Caco-2 (cell line): ENCODE results near the gene LRRC36. TPM values are rescaled to one million over a fixed set of nuclear protein-coding genes. Genes with fewer than 3 reads are reported as not detected.
A peak's percentile ranks its signal among the peaks of the same experiment; 100 is the strongest.

Experiments used
- BruUV-seq: library from RNA; stranded (reverse); fragments of 400-500 nt; replicated peaks from 2 replicates; lab custom pipeline; 2021; lab: Mats Ljungman, UMichigan
- CTCF ChIA-PET: fragments of 300-600 bp; sonication (Branson Sonifier 250); formaldehyde crosslinking; loops from one replicate; lab custom pipeline; 2022; ENCODE audit warnings: antibody characterized with exemption; lab: Charles Lee
- POLR2A ChIA-PET: fragments of 300-600 bp; sonication (Branson Sonifier 250); formaldehyde crosslinking; loops from one replicate; lab custom pipeline; 2022; ENCODE audit warnings: antibody characterized with exemption; lab: Charles Lee
- DNase-seq, 2 experiments: peaks; one replicate each; pipeline versions ENCODE4 v3.0.0 to v3.0.0-alpha.2; 2020 to 2022
- H3K27me3 ChIP-seq: replicated peaks from 2 replicates; pipeline ENCODE4 v1.6.0; 2011; ENCODE audit warnings: low read length; ENCODE audit not compliant: control insufficient read depth, insufficient read depth
- H3K36me3 ChIP-seq: 2 replicates; pipeline ENCODE4 v1.5.1; 2011; ENCODE audit warnings: low read length; ENCODE audit not compliant: control insufficient read depth, insufficient read depth
- H3K4me1 ChIP-seq: fragments of 250-450 bp; sonication (Bioruptor Pico); 2 replicates; pipeline ENCODE4 v1.5.1; 2020; ENCODE audit warnings: mild to moderate bottlenecking
- H3K4me3 ChIP-seq: 2 replicates; pipeline ENCODE4 v1.5.1; 2011; ENCODE audit warnings: low read depth, mild to moderate bottlenecking, control low read depth, low read length
- H3K9me3 ChIP-seq: fragments of 250-450 bp; sonication (Bioruptor Pico); 2 replicates; pipeline ENCODE4 v1.5.1; 2020; ENCODE audit warnings: mild to moderate bottlenecking, moderate library complexity
- H3K27ac Mint-ChIP-seq: one replicate; pipeline ENCODE4 v1.8.0; 2022; ENCODE audit warnings: mixed read lengths; ENCODE audit not compliant: unreplicated experiment
- H3K27me3 Mint-ChIP-seq: one replicate; pipeline ENCODE4 v1.8.0; 2022; ENCODE audit warnings: mixed read lengths; ENCODE audit not compliant: insufficient read depth, unreplicated experiment
- H3K36me3 Mint-ChIP-seq: one replicate; pipeline ENCODE4 v1.8.0; 2022; ENCODE audit warnings: mild to moderate bottlenecking, mixed read lengths; ENCODE audit not compliant: insufficient read depth, unreplicated experiment
- H3K4me1 Mint-ChIP-seq: one replicate; pipeline ENCODE4 v1.8.0; 2022; ENCODE audit warnings: low read depth, mixed read lengths; ENCODE audit not compliant: unreplicated experiment
- H3K4me3 Mint-ChIP-seq: one replicate; pipeline ENCODE4 v1.8.0; 2022; ENCODE audit warnings: mild to moderate bottlenecking, moderate library complexity, mixed read lengths; ENCODE audit not compliant: unreplicated experiment
- H3K9me3 Mint-ChIP-seq: one replicate; pipeline ENCODE4 v1.8.0; 2022; ENCODE audit warnings: mixed read lengths; ENCODE audit not compliant: unreplicated experiment
- intact Hi-C: fragments of 100-400 bp; cut with micrococcal nuclease; formaldehyde crosslinking; loops from one replicate; pipeline ENCODE4 v1.10.0; 2022; ENCODE audit not compliant: unreplicated experiment
- total RNA-seq: library from RNA; stranded (reverse); gene quantifications from 2 replicates; pipeline ENCODE4 v1.2.3, GENCODE V29; 2022
- TF ChIP-seq, protein P1 (sequence below), 2 experiments: fragments of 200-600 bp in 1 of 2; IDR thresholded peaks; 1 replicate in 1 of 2; 2 replicates in 1 of 2; pipeline versions ENCODE4 v1.5.1 to v1.8.0; 2011 to 2022; ENCODE audit warnings: antibody characterized with exemption in 1 of 2, control low read depth in 1 of 2, inconsistent platforms in 1 of 2, low read depth in 1 of 2, low read length in 1 of 2, mild to moderate bottlenecking in 1 of 2, moderate library complexity in 1 of 2; ENCODE audit not compliant: insufficient read depth in 1 of 2, severe bottlenecking in 1 of 2, unreplicated experiment in 1 of 2

Gene LRRC36
- total RNA-seq, 1 experiment from 2014 or later, result not detected

DNA sequence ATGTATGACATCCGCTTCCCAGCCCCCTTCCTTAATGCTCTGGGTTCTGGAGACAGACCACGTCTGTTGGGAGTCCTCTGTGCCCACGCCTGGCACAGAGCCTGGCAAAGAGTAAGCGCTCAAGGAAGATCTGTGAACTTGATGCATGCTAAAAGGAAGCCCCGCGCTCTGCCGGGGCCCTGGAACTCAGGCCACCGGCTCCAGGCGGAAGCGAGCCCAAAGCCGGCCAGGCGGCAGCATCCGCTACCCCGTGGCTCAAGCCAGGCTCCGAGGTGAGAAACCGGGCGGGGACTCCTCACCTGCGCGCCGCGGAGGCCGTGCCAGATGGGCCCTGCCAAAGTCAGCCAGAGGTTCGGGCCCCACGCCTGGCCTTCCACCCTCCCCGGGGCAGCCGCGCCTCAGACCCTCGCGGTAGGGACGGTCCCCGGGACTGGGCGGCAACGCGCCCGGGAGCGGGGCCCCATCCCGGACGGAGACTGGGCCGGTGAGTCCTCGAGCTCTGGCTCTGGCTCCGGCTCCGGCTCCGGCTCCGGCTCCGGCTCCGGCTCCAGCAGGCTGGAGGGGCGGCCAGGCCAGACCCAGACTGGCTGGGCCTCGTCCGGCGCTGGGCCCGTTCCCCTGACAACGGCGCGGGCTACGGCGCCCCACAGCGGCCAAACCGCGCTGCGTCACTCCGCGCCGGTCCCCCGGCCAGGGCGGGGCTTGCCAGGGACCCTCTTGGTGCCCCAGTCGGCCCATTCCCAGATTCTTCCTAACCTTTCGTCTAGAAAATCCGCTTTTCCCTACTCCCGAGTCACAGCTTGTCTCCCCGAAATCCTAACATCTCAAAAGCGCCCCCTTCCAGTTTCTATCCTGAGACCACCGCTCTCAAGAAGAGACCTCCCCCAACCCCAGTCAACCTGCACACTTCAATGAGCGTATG is 89.5 kb downstream of the LRRC36 start, which contains the start of gene ZDHHC1:
Gene ZDHHC1, minus strand, starts transcription at position 606 of the 922 bp plus-strand sequence. CDS start 8,702 bp downstream, outside the sequence.
- Histone ChIP-seq H3K27me3 (no peaks in the 10 kb centered on the region), H3K4me1 (peaks cover 44% of the 10 kb centered on the region), H3K9me3 (no peaks in the 10 kb centered on the region), H3K36me3 (no peaks in the 10 kb centered on the region), H3K4me3 (no peak within 1 kb of the TSS)
- no TSS peak for BruUV-seq
- Mint-ChIP-seq H3K27me3 (no peaks in the 10 kb centered on the region), H3K4me1 (peaks cover 46% of the 10 kb centered on the region), H3K27ac (peak within 1 kb of the TSS; percentile 59), H3K4me3 (no peak within 1 kb of the TSS), H3K36me3 (no peaks in the 10 kb centered on the region), H3K9me3 (no peaks in the 10 kb centered on the region)
- no peak for DNase-seq
- intact Hi-C loops, result no loop called here
- TF ChIP-seq, protein P1, sequence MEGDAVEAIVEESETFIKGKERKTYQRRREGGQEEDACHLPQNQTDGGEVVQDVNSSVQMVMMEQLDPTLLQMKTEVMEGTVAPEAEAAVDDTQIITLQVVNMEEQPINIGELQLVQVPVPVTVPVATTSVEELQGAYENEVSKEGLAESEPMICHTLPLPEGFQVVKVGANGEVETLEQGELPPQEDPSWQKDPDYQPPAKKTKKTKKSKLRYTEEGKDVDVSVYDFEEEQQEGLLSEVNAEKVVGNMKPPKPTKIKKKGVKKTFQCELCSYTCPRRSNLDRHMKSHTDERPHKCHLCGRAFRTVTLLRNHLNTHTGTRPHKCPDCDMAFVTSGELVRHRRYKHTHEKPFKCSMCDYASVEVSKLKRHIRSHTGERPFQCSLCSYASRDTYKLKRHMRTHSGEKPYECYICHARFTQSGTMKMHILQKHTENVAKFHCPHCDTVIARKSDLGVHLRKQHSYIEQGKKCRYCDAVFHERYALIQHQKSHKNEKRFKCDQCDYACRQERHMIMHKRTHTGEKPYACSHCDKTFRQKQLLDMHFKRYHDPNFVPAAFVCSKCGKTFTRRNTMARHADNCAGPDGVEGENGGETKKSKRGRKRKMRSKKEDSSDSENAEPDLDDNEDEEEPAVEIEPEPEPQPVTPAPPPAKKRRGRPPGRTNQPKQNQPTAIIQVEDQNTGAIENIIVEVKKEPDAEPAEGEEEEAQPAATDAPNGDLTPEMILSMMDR (IDR thresholded peaks at IDR 0.05; ENCODE audit: insufficient read depth in 1 of 2, low read depth in 1 of 2, low read length in 1 of 2, severe bottlenecking in 1 of 2, unreplicated experiment in 1 of 2), result no peak
- POLR2A ChIA-PET, result no interaction called here
- CTCF ChIA-PET, result interaction anchor here (2.3 kb wide), 1 partner anchor 12 kb away, joined by 12 read pairs; no protein-coding TSS in a partner anchor

DNA sequence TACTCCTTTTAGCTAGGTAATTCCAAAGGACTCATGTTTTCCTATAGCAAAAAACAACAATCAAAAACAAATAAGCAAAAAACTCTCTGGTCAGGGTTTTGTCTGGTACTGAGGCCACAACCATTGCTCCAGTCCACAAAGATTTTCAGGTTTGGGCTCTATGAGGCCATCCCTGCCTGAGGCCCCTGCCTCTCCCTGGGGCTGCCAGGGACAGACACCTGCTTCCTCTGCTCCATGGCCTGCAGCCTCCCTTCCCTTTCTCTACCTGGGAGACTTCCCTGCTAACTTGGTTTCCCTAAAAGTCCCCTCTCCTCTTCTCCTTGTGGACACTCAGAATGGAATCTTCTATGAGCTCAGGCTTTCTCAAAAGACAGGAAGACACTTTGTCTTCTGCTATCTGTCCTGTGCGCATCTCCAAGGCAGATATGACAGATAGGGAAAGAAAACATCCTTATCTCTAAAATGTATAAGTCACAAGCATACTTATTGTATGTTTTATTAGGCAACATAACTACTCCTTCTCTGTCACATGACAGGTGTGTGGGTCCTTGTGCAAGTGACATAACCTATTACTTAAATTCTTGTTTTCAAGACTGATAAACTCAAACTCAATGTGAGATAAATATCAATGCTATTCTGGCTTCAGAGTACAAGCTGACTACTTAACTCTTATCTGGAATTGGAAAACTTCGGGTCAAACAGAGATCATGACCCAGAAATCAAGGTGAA is 90.9 kb downstream of the LRRC36 start:
- ChIA-PET POLR2A (interaction anchor here (1.0 kb wide), 1 partner anchor 10 kb away, joined by 4 read pairs; no protein-coding TSS in a partner anchor), CTCF (interaction anchor here (1.6 to 2.3 kb wide), 2 partner anchors 10 to 157 kb away, joined by 5 to 12 read pairs; no protein-coding TSS in a partner anchor)
- Histone ChIP-seq H3K4me1 (peaks cover 30% of the 10 kb centered on the region), H3K27me3 (no peaks in the 10 kb centered on the region), H3K9me3 (no peaks in the 10 kb centered on the region), H3K4me3 (no peak overlapping the region), H3K36me3 (no peaks in the 10 kb centered on the region)
- no peak overlapping the region for H3K4me3 Mint-ChIP-seq
- BruUV-seq, result no TSS peak
- H3K27ac Mint-ChIP-seq, result peak overlapping the region; percentile 59
- TF ChIP-seq, protein P1 (IDR thresholded peaks at IDR 0.05; ENCODE audit: insufficient read depth in 1 of 2, low read depth in 1 of 2, low read length in 1 of 2, severe bottlenecking in 1 of 2, unreplicated experiment in 1 of 2), result no peak
- H3K9me3 Mint-ChIP-seq, result no peaks in the 10 kb centered on the region
- peak in 1 of 2 experiments; percentile 56 for DNase-seq
- H3K36me3 Mint-ChIP-seq, result no peaks in the 10 kb centered on the region
- H3K4me1 Mint-ChIP-seq, result peaks cover 34% of the 10 kb centered on the region
- intact Hi-C loops, result no loop called here
- H3K27me3 Mint-ChIP-seq, result no peaks in the 10 kb centered on the region

DNA sequence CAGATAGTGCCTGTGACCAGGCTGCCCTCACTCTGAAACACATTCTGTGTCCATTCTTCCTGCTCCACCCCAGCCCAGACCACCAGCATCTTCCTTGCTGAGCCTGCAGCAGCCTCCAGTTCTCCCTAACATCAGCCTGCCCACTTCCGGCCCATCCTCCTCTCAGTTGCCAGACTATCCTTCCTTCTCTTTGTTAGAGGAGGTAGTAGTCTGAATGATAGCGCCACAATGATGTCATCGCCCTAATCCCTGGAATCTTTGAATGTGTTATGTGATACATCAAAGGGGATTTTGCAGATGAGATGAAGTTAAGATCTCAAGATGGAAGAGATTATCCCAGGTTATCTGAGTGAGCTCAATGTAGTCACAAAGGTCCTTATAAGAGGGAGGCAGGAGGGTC is 92.9 kb downstream of the LRRC36 start:
- H3K9me3 Mint-ChIP-seq, result no peaks in the 10 kb centered on the region
- BruUV-seq, result no TSS peak
- H3K36me3 Mint-ChIP-seq, result no peaks in the 10 kb centered on the region
- no peaks in the 10 kb centered on the region for H3K27me3 Mint-ChIP-seq
- DNase-seq, result no peak
- TF ChIP-seq, protein P1 (IDR thresholded peaks at IDR 0.05; ENCODE audit: insufficient read depth in 1 of 2, low read depth in 1 of 2, low read length in 1 of 2, severe bottlenecking in 1 of 2, unreplicated experiment in 1 of 2), result no peak
- H3K4me1 Mint-ChIP-seq, result peaks cover 27% of the 10 kb centered on the region
- H3K27ac Mint-ChIP-seq, result peak overlapping the region; percentile 8
- no peak overlapping the region for H3K4me3 ChIP-seq
- CTCF ChIA-PET, result interaction anchor here (0.7 to 1.0 kb wide), 3 partner anchors 9 to 551 kb away, joined by 3 to 5 read pairs (median 4); partner anchors contain the start of gene HSD11B2
- no peaks in the 10 kb centered on the region for H3K36me3 ChIP-seq
- H3K27me3 ChIP-seq, result no peaks in the 10 kb centered on the region
- intact Hi-C loops, result no loop called here
- H3K9me3 ChIP-seq, result no peaks in the 10 kb centered on the region
- POLR2A ChIA-PET, result no interaction called here
- no peak overlapping the region for H3K4me3 Mint-ChIP-seq
- H3K4me1 ChIP-seq, result peaks cover 43% of the 10 kb centered on the region
